Mesodermal cell (in vitro differentiated cells): ENCODE results near the gene EYA2.

Experiments
- H3K27ac ChIP-seq: 2 replicates; pipeline ENCODE4 v1.7.0; 2013; ENCODE audit warnings: mild to moderate bottlenecking, low read depth, low read length, moderate library complexity; ENCODE audit not compliant: severe bottlenecking
- H3K36me3 ChIP-seq: 2 replicates; pipeline ENCODE4 v1.7.1; 2013; ENCODE audit warnings: mild to moderate bottlenecking, low read length, moderate library complexity; ENCODE audit not compliant: control insufficient read depth, insufficient read depth
- H3K4me1 ChIP-seq: one replicate; pipeline ENCODE4 v1.7.1; 2013; ENCODE audit warnings: mild to moderate bottlenecking, low read length; ENCODE audit not compliant: insufficient read depth, control insufficient read depth, poor library complexity, severe bottlenecking
- H3K4me3 ChIP-seq: 2 replicates; pipeline ENCODE4 v1.7.0; 2013; ENCODE audit warnings: low read length, control low read depth, mild to moderate bottlenecking; ENCODE audit not compliant: insufficient read depth, poor library complexity, severe bottlenecking; ENCODE audit errors: extremely low read depth
- H3K9me3 ChIP-seq: 2 replicates; pipeline ENCODE4 v1.7.1; 2013; ENCODE audit warnings: mild to moderate bottlenecking, low read length, moderate library complexity; ENCODE audit not compliant: control insufficient read depth
- WGBS, 2 experiments: methylation state at CpG; one replicate each; pipeline ENCODE4 v1.1.5; 2013; ENCODE audit warnings: missing lambda C conversion rate in 2 of 2; ENCODE audit not compliant: insufficient coverage in 2 of 2; 5-methylcytosine and 5-hydroxymethylcytosine counted together

EYA2 gene

DNA sequence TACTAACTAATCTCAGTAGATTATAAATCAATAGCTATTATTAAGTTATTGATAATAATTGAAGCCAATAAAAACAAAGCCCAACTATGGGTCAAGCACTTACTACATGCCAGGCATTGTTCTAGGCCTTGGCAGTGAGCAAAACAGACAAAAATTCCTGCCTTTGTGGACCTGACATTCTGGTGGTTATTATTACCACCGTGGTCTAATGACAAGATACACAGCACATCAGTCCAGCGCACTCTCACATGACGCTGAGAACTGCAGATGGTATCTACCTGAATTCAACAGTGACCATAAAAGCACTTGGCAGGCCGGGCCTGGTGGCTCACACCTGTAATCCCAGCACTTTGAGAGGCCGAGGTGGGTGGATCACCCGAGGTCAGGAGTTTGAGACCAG, 340.5 kb downstream of the EYA2 start:
- 95 to 98% methylated on average over 5 to 6 of the region's 6 CpGs for WGBS, 2 experiments
- Histone ChIP-seq H3K4me1 (peaks cover 9% of the 10 kb centered on the region), H3K36me3 (peaks cover 94% of the 10 kb centered on the region), H3K27ac (no peak overlapping the region), H3K4me3 (no peak overlapping the region), H3K9me3 (no peaks in the 10 kb centered on the region)

GRCh38 chr20:47235853-47236638, 341.4 kb downstream of the EYA2 start:
- Histone ChIP-seq H3K27ac (no peak overlapping the region), H3K9me3 (no peaks in the 10 kb centered on the region), H3K4me1 (peaks cover 7% of the 10 kb centered on the region), H3K4me3 (no peak overlapping the region), H3K36me3 (peaks cover 94% of the 10 kb centered on the region)
- 95 to 97% methylated on average over 11 to 14 of the region's 14 CpGs for WGBS, 2 experiments

GRCh38 chr20:47236639-47236900, 341.9 kb downstream of the EYA2 start:
- H3K36me3 ChIP-seq: peaks cover 94% of the 10 kb centered on the region

DNA sequence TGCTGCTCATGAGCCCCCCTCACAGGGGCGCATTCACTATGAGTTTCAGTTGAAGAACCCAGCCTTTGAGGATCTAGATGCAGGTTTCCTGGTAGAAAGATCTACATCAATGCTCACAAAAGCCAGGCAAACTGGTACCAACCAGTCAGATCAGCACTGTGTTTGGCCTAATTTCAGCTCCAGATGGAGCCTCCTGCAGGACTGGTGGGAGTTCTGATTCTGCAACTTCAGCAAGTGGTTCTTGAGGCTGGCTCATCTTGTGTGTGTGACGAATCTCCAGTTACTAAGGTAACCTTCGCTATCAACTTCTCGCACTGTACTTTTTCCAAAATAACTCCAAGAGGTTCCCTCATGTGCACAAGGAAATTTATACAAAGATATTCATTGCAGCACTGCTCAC, 343.1 kb downstream of the EYA2 start:
- Histone ChIP-seq H3K27ac (no peak overlapping the region), H3K4me3 (no peak overlapping the region), H3K9me3 (no peaks in the 10 kb centered on the region), H3K4me1 (no peaks in the 10 kb centered on the region), H3K36me3 (peaks cover 98% of the 10 kb centered on the region)
- 77 to 100% methylated on average over 3 to 4 of the region's 4 CpGs for WGBS, 2 experiments

More at GRCh38 chr20:47236639-47236900, 341.9 kb downstream of the EYA2 start:
- Histone ChIP-seq H3K4me1 (peaks cover 2% of the 10 kb centered on the region), H3K27ac (no peak overlapping the region), H3K4me3 (no peak overlapping the region), H3K9me3 (no peaks in the 10 kb centered on the region)
- WGBS, 2 experiments: 100% methylated on average over 1 of the region's 1 CpG
